GM23338 (cell line): ENCODE results near the gene SLIT1. TPM values are rescaled to one million over a fixed set of nuclear protein-coding genes. Genes with fewer than 3 reads are reported as not detected.

Source experiments
- ATAC-seq: fragments of 200-7000 bp; cut with Tn5 transposase; 3 replicates; pipeline ENCODE4 v1.9.1; 2020
- DNase-seq: peaks from one replicate; pipeline ENCODE4 v3.0.0-alpha.2; 2015; ENCODE audit warnings: low spot score
- H2AFZ ChIP-seq: fragments of 200-600 bp; sonication (generic); 2 replicates; pipeline ENCODE4 v1.8.0; 2016; ENCODE audit warnings: antibody characterized with exemption, mild to moderate bottlenecking, moderate library complexity
- H3F3A ChIP-seq: fragments of 200-600 bp; sonication (generic); replicated peaks from 2 replicates; pipeline ENCODE4 v1.8.0; 2017; ENCODE audit warnings: antibody characterized with exemption, mixed run types, low read depth
- H3K27ac ChIP-seq: fragments of 200-600 bp; sonication (generic); 2 replicates; pipeline ENCODE4 v1.6.1; 2016; ENCODE audit warnings: low read depth
- H3K27me3 ChIP-seq: fragments of 200-600 bp; sonication (generic); 2 replicates; pipeline ENCODE4 v1.8.0; 2016; ENCODE audit warnings: mild to moderate bottlenecking, mixed run types, moderate library complexity; ENCODE audit not compliant: insufficient read depth
- H3K36me3 ChIP-seq: fragments of 200-600 bp; sonication (generic); 2 replicates; pipeline ENCODE4 v1.8.0; 2016; ENCODE audit warnings: mild to moderate bottlenecking; ENCODE audit not compliant: insufficient read depth
- H3K4me1 ChIP-seq: fragments of 200-600 bp; sonication (generic); 2 replicates; pipeline ENCODE4 v1.8.0; 2016; ENCODE audit warnings: mild to moderate bottlenecking, moderate library complexity; ENCODE audit not compliant: insufficient read depth
- H3K4me2 ChIP-seq: fragments of 200-600 bp; sonication (generic); 2 replicates; pipeline ENCODE4 v1.7.1; 2017; ENCODE audit warnings: mixed run types
- H3K4me3 ChIP-seq: fragments of 200-600 bp; sonication (generic); 2 replicates; pipeline ENCODE4 v1.6.1; 2016; ENCODE audit warnings: mixed run types
- H3K79me2 ChIP-seq: fragments of 200-600 bp; sonication (generic); replicated peaks from 2 replicates; pipeline ENCODE4 v1.8.0; 2017; ENCODE audit warnings: mild to moderate bottlenecking; ENCODE audit not compliant: insufficient read depth
- H3K9me2 ChIP-seq: fragments of 200-600 bp; sonication (generic); 2 replicates; pipeline ENCODE4 v1.8.0; 2017; ENCODE audit not compliant: insufficient read depth
- H4K20me1 ChIP-seq: fragments of 200-600 bp; sonication (generic); replicated peaks from 2 replicates; pipeline ENCODE4 v1.8.0; 2017; ENCODE audit warnings: mild to moderate bottlenecking; ENCODE audit not compliant: insufficient read depth
- H3K27ac Mint-ChIP-seq: 2 replicates; pipeline ENCODE4 v1.8.0; 2020; ENCODE audit warnings: inconsistent platforms, mild to moderate bottlenecking, moderate library complexity, mixed read lengths
- H3K27me3 Mint-ChIP-seq: 3 replicates; pipeline ENCODE4 v1.8.0; 2022; ENCODE audit warnings: low read depth, mild to moderate bottlenecking, moderate library complexity, mixed read lengths, inconsistent platforms; ENCODE audit not compliant: insufficient read depth, poor library complexity
- H3K36me3 Mint-ChIP-seq: 3 replicates; pipeline ENCODE4 v1.8.0; 2021; ENCODE audit warnings: low read depth, mild to moderate bottlenecking, inconsistent platforms, moderate library complexity, mixed read lengths
- H3K4me1 Mint-ChIP-seq: 3 replicates; pipeline ENCODE4 v1.8.0; 2020; ENCODE audit warnings: mild to moderate bottlenecking, inconsistent platforms, mixed read lengths
- H3K4me3 Mint-ChIP-seq: 3 replicates; pipeline ENCODE4 v1.8.0; 2021; ENCODE audit warnings: moderate library complexity, mild to moderate bottlenecking, inconsistent platforms, mixed read lengths
- H3K9me3 Mint-ChIP-seq: 3 replicates; pipeline ENCODE4 v1.8.0; 2020; ENCODE audit warnings: moderate library complexity, mild to moderate bottlenecking, inconsistent platforms, mixed read lengths
- CREB1 ChIP-seq: fragments of 250-450 bp; sonication (Bioruptor Pico); IDR thresholded peaks from 2 replicates; pipeline ENCODE4 v1.5.0; 2020; ENCODE audit warnings: low read depth, mild to moderate bottlenecking, moderate library complexity
- EZH2 ChIP-seq: fragments of 200-600 bp; sonication (generic); IDR thresholded peaks from one replicate; pipeline ENCODE4 v1.8.0; 2017; ENCODE audit warnings: antibody characterized with exemption, mild to moderate bottlenecking, low read depth; ENCODE audit not compliant: unreplicated experiment
- EZH2phosphoT487 ChIP-seq: fragments of 200-600 bp; sonication (generic); IDR thresholded peaks from one replicate; pipeline ENCODE4 v1.8.1; 2018; ENCODE audit warnings: antibody characterized with exemption; ENCODE audit not compliant: unreplicated experiment
- JUNB ChIP-seq: IDR thresholded peaks from one replicate; pipeline ENCODE4 v1.6.1; 2016; ENCODE audit warnings: antibody characterized with exemption; ENCODE audit not compliant: unreplicated experiment
- NANOG ChIP-seq: IDR thresholded peaks from 2 replicates; pipeline ENCODE4 v1.6.1; 2016; ENCODE audit warnings: antibody characterized with exemption, borderline replicate concordance
- POLR2AphosphoS5 ChIP-seq: IDR thresholded peaks from 2 replicates; pipeline ENCODE4 v1.6.1; 2016; ENCODE audit warnings: antibody characterized with exemption, low read depth
- STAT1 ChIP-seq: IDR thresholded peaks from one replicate; pipeline ENCODE4 v1.6.1; 2016; ENCODE audit warnings: antibody characterized with exemption; ENCODE audit not compliant: unreplicated experiment
- ZNF114 ChIP-seq: fragments of 250-450 bp; sonication (Bioruptor Pico); IDR thresholded peaks from 2 replicates; pipeline ENCODE4 v1.5.0; 2020; ENCODE audit warnings: mild to moderate bottlenecking, moderate library complexity
- ZNF331 ChIP-seq: fragments of 250-450 bp; sonication (Bioruptor Pico); IDR thresholded peaks from 2 replicates; pipeline ENCODE4 v1.5.0; 2020; ENCODE audit warnings: low read depth, mild to moderate bottlenecking, moderate library complexity
- polyA plus RNA-seq: library from polyadenylated mRNA; unstranded; fragments of >200 nt; fragmentation: Nextera tagmentation; extraction: Ambion mirVana; gene quantifications from 2 replicates; pipeline ENCODE4 v1.2.1, GENCODE V29; 2016
- total RNA-seq: library from RNA; depleted of rRNA; stranded (reverse); fragments of >200 nt; shearing (Covaris generic); gene quantifications from 2 replicates; pipeline ENCODE4 v1.2.3, GENCODE V29; 2014
- TF ChIP-seq, protein P1 (sequence below), 2 experiments: fragments of 200-600 bp in 1 of 2; sonication (generic) in 1 of 2; conservative IDR thresholded peaks; 2 replicates each; pipeline versions ENCODE4 v1.5.1 to v1.6.1; 2016 to 2017; ENCODE audit warnings: antibody characterized with exemption in 2 of 2, low read depth in 2 of 2, mild to moderate bottlenecking in 2 of 2, moderate library complexity in 1 of 2

The SLIT1 gene
- total and polyA plus RNA-seq, 2 experiments from 2014 or later, result 0.76 to 1.7 TPM

GRCh38 chr10:97095701-97096260, 90.0 kb downstream of the SLIT1 start:
- Mint-ChIP-seq H3K36me3 (no peaks in the 10 kb centered on the region), H3K4me3 (no peak overlapping the region), H3K27me3 (peaks cover 13% of the 10 kb centered on the region), H3K27ac (no peak overlapping the region; the same call in 1 of the 2 replicates), H3K4me1 (peaks cover 24% of the 10 kb centered on the region), H3K9me3 (no peaks in the 10 kb centered on the region)
- DNase-seq (no peak), ATAC-seq (peak; percentile 15; the same call in 2 of the 3 replicates)
- Histone ChIP-seq H3K36me3 (no peaks in the 10 kb centered on the region), H3F3A (no peaks in the 10 kb centered on the region), H3K4me1 (peaks cover 9% of the 10 kb centered on the region), H3K9me2 (0 out of 2 replicates have a peak, but pooled peaks cover 3% of the 10 kb centered on the region), H3K79me2 (no peaks in the 10 kb centered on the region), H4K20me1 (no peaks in the 10 kb centered on the region), H3K27me3 (no peaks in the 10 kb centered on the region), H3K27ac (no peak overlapping the region), H3K4me2 (no peak overlapping the region), H3K4me3 (no peak overlapping the region), H2AFZ (0 out of 2 replicates have a peak overlapping the region, but pooled peaks have one; percentile 47)
- TF ChIP-seq POLR2AphosphoS5, result no peak

- H3K36me3 Mint-ChIP-seq, result no peaks in the 10 kb centered on the region
- TF ChIP-seq ZNF331 (no peak), POLR2AphosphoS5 (no peak), EZH2phosphoT487 (no peak), ZNF114 (CRISPR knock-in tag) (no peak), JUNB (no peak), STAT1 (no peak), NANOG (no peak), CREB1 (no peak)
- TF ChIP-seq, protein P1, sequence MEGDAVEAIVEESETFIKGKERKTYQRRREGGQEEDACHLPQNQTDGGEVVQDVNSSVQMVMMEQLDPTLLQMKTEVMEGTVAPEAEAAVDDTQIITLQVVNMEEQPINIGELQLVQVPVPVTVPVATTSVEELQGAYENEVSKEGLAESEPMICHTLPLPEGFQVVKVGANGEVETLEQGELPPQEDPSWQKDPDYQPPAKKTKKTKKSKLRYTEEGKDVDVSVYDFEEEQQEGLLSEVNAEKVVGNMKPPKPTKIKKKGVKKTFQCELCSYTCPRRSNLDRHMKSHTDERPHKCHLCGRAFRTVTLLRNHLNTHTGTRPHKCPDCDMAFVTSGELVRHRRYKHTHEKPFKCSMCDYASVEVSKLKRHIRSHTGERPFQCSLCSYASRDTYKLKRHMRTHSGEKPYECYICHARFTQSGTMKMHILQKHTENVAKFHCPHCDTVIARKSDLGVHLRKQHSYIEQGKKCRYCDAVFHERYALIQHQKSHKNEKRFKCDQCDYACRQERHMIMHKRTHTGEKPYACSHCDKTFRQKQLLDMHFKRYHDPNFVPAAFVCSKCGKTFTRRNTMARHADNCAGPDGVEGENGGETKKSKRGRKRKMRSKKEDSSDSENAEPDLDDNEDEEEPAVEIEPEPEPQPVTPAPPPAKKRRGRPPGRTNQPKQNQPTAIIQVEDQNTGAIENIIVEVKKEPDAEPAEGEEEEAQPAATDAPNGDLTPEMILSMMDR (conservative IDR thresholded peaks at IDR 0.05; ENCODE audit: low read depth in 2 of 2), result no peak
- no peak overlapping the region for H3K4me2 ChIP-seq
- H2AFZ ChIP-seq, result no peak overlapping the region
- H3K4me3 ChIP-seq, result no peak overlapping the region
- DNase-seq, result no peak
- H3K36me3 ChIP-seq, result no peaks in the 10 kb centered on the region
- no peaks in the 10 kb centered on the region for H3F3A ChIP-seq
- no peaks in the 10 kb centered on the region for H3K79me2 ChIP-seq
- no peak; the same call in 2 of the 3 replicates for ATAC-seq
- H3K27me3 ChIP-seq, result no peaks in the 10 kb centered on the region
- peaks cover 25% of the 10 kb centered on the region for H3K4me1 Mint-ChIP-seq
- no peak overlapping the region for H3K27ac ChIP-seq
- no peaks in the 10 kb centered on the region; the same call in 2 of the 3 replicates for H3K9me3 Mint-ChIP-seq
- no peak overlapping the region for H3K27ac Mint-ChIP-seq
- H3K4me3 Mint-ChIP-seq, result no peak overlapping the region
- H3K9me2 ChIP-seq, result no peaks in the 10 kb centered on the region
- H3K4me1 ChIP-seq, result peaks cover 4% of the 10 kb centered on the region; the same call in 1 of the 2 replicates
- H3K27me3 Mint-ChIP-seq, result peaks cover 6% of the 10 kb centered on the region
- H4K20me1 ChIP-seq, result no peaks in the 10 kb centered on the region
Observed at GRCh38 chr10:97090644-97091043, 95.1 kb downstream of the SLIT1 start.

- no peaks in the 10 kb centered on the region; the same call in 2 of the 3 replicates for H3K9me3 Mint-ChIP-seq
- Histone ChIP-seq H4K20me1 (no peaks in the 10 kb centered on the region), H3K4me2 (no peak overlapping the region), H3K4me3 (no peak overlapping the region), H3K27ac (no peak overlapping the region), H3K36me3 (no peaks in the 10 kb centered on the region), H2AFZ (no peak overlapping the region), H3F3A (no peaks in the 10 kb centered on the region), H3K9me2 (no peaks in the 10 kb centered on the region), H3K79me2 (no peaks in the 10 kb centered on the region), H3K4me1 (peaks cover 4% of the 10 kb centered on the region; the same call in 1 of the 2 replicates), H3K27me3 (no peaks in the 10 kb centered on the region)
- H3K4me3 Mint-ChIP-seq, result no peak overlapping the region; the same call in 2 of the 3 replicates
- H3K27me3 Mint-ChIP-seq, result peaks cover 6% of the 10 kb centered on the region
- no peak overlapping the region for H3K27ac Mint-ChIP-seq
- ATAC-seq (peak; percentile 55), DNase-seq (no peak)
- H3K4me1 Mint-ChIP-seq, result peaks cover 24% of the 10 kb centered on the region
- H3K36me3 Mint-ChIP-seq, result no peaks in the 10 kb centered on the region
- TF ChIP-seq EZH2phosphoT487, result no peak
- no peak for TF ChIP-seq ZNF331
- TF ChIP-seq JUNB, result no peak
- no peak for TF ChIP-seq EZH2
Observed at GRCh38 chr10:97090035-97090434, 95.7 kb downstream of the SLIT1 start.
